CD4-positive, CD25-positive, alpha-beta regulatory T cell (primary cell): ENCODE data around the gene SEH1L. TPM values are rescaled to one million over a fixed set of nuclear protein-coding genes. Genes with fewer than 3 reads are reported as not detected.
A peak's percentile ranks its signal among the peaks of the same experiment; 100 is the strongest.

Experiments used
- ATAC-seq, 2 donors: fragments of 150-1000 bp; cut with Tn5 transposase; one replicate each; pipeline ENCODE4 v1.10.0; 2021; ENCODE audit warnings: low read depth in 2 of 2, moderate number of reproducible peaks in 2 of 2, moderate library complexity in 1 of 2
- DNase-seq, 3 donors: peaks; one replicate each; pipeline versions ENCODE4 v3.0.0 to v3.0.0-alpha.2; 2012 to 2022; ENCODE audit warnings: mixed read lengths in 1 of 3
- H3K27ac ChIP-seq: one replicate; pipeline ENCODE4 v1.7.0; 2013; ENCODE audit warnings: mild to moderate bottlenecking, low read length; ENCODE audit not compliant: insufficient read depth, poor library complexity, severe bottlenecking
- H3K27me3 ChIP-seq: one replicate; pipeline ENCODE4 v1.7.0; 2013; ENCODE audit warnings: low read length; ENCODE audit not compliant: control insufficient read depth, insufficient read depth
- H3K36me3 ChIP-seq: one replicate; pipeline ENCODE4 v1.7.0; 2013; ENCODE audit warnings: mild to moderate bottlenecking, low read length, moderate library complexity; ENCODE audit not compliant: control insufficient read depth, insufficient read depth
- H3K4me1 ChIP-seq: 2 replicates; pipeline ENCODE4 v1.7.0; 2013; ENCODE audit warnings: mild to moderate bottlenecking, low read length; ENCODE audit not compliant: insufficient read depth, control insufficient read depth, poor library complexity, severe bottlenecking
- H3K4me3 ChIP-seq: one replicate; pipeline ENCODE4 v1.7.0; 2013; ENCODE audit warnings: low read depth, mild to moderate bottlenecking, low read length, moderate library complexity
- H3K9me3 ChIP-seq, 2 experiments: 1 replicate in 1 of 2; 2 replicates in 1 of 2; pipeline ENCODE4 v1.7.0; 2013; ENCODE audit warnings: low read length in 2 of 2, mild to moderate bottlenecking in 1 of 2, moderate library complexity in 1 of 2; ENCODE audit not compliant: control insufficient read depth in 2 of 2
- H3K27ac Mint-ChIP-seq, 3 donors: one replicate each; pipeline ENCODE4 v1.8.0; 2020 to 2022; ENCODE audit warnings: mild to moderate bottlenecking in 3 of 3, mixed read lengths in 3 of 3, moderate library complexity in 2 of 3
- H3K27me3 Mint-ChIP-seq: one replicate; pipeline ENCODE4 v1.8.0; 2022; ENCODE audit warnings: mild to moderate bottlenecking, mixed read lengths
- H3K36me3 Mint-ChIP-seq: one replicate; pipeline ENCODE4 v1.8.0; 2020; ENCODE audit warnings: mixed read lengths
- H3K4me1 Mint-ChIP-seq, 4 donors: one replicate each; pipeline ENCODE4 v1.8.0; 2020 to 2022; ENCODE audit warnings: mixed read lengths in 4 of 4, mild to moderate bottlenecking in 1 of 4
- H3K4me3 Mint-ChIP-seq, 4 donors: one replicate each; pipeline ENCODE4 v1.8.0; 2020 to 2022; ENCODE audit warnings: mild to moderate bottlenecking in 4 of 4, mixed read lengths in 4 of 4, moderate library complexity in 3 of 4
- H3K9me3 Mint-ChIP-seq, 7 donors: one replicate each; pipeline ENCODE4 v1.8.0; 2020 to 2022; ENCODE audit warnings: mixed read lengths in 7 of 7, mild to moderate bottlenecking in 3 of 7, moderate library complexity in 2 of 7
- polyA plus RNA-seq, 4 donors: library from polyadenylated mRNA; unstranded; fragments of 300-500 nt; fragmentation: Illumina TruSeq; gene quantifications; one replicate each; pipeline ENCODE4 v1.2.3, GENCODE V29; 2021
- total RNA-seq: library from RNA; stranded (reverse); gene quantifications from one replicate; pipeline ENCODE4 v1.2.3, GENCODE V29; 2022

SEH1L gene
- total and polyA plus RNA-seq, 5 donors from 2014 or later, result 22.0 to 33.1 (median 26.2) TPM

- no peak overlapping the region for H3K27ac ChIP-seq
- Mint-ChIP-seq H3K36me3 (peaks cover 6% of the 10 kb centered on the region), H3K4me3 (peak overlapping the region; percentile 18 to 80 (median 72)), H3K27ac (peak overlapping the region in 1 of 3 donors; percentile 36), H3K4me1 (peaks cover 0 to 9% (median 4%) of the 10 kb centered on the region in 4 donors), H3K9me3 (peaks cover 0 to 10% (median 4%) of the 10 kb centered on the region in 7 donors), H3K27me3 (peaks cover 28% of the 10 kb centered on the region)
- no peaks in the 10 kb centered on the region for H3K36me3 ChIP-seq
- peaks cover 0 to 2% of the 10 kb centered on the region in 2 experiments for H3K9me3 ChIP-seq
- H3K4me1 ChIP-seq, result peaks cover 10% of the 10 kb centered on the region
- DNase-seq (peak in 2 of 3 donors; percentile 40 to 79), ATAC-seq (peak; percentile 81 to 86)
- no peak overlapping the region for H3K4me3 ChIP-seq
- peaks cover 8% of the 10 kb centered on the region for H3K27me3 ChIP-seq
Measured at GRCh38 chr18:12911025-12911928, 36.5 kb upstream of the SEH1L start.

- DNase-seq (no peak), ATAC-seq (no peak)
- H3K9me3 Mint-ChIP-seq, result peaks cover 0 to 10% (median 4%) of the 10 kb centered on the region in 7 donors
- peaks cover 0 to 9% (median 4%) of the 10 kb centered on the region in 4 donors for H3K4me1 Mint-ChIP-seq
- Histone ChIP-seq H3K36me3 (no peaks in the 10 kb centered on the region), H3K27me3 (peaks cover 8% of the 10 kb centered on the region), H3K27ac (no peak overlapping the region), H3K4me3 (no peak overlapping the region), H3K9me3 (peaks cover 0 to 2% of the 10 kb centered on the region in 2 experiments), H3K4me1 (peaks cover 10% of the 10 kb centered on the region)
- H3K36me3 Mint-ChIP-seq, result peaks cover 6% of the 10 kb centered on the region
- no peak overlapping the region for H3K27ac Mint-ChIP-seq
- H3K4me3 Mint-ChIP-seq, result peak overlapping the region in 2 of 4 donors; percentile 52 to 76
- peaks cover 27% of the 10 kb centered on the region for H3K27me3 Mint-ChIP-seq
Measured at GRCh38 chr18:12911929-12912703, 35.7 kb upstream of the SEH1L start.

- Histone ChIP-seq H3K9me3 (no peaks in the 10 kb centered on the region), H3K4me1 (peaks cover 7% of the 10 kb centered on the region), H3K27ac (no peak overlapping the region), H3K27me3 (peaks cover 3% of the 10 kb centered on the region), H3K36me3 (no peaks in the 10 kb centered on the region), H3K4me3 (peak overlapping the region; percentile 37)
- Mint-ChIP-seq H3K4me3 (peak overlapping the region in 3 of 4 donors; percentile 11 to 64 (median 36)), H3K9me3 (no peaks in the 10 kb centered on the region), H3K27ac (peak overlapping the region in 2 of 3 donors; percentile 43 to 71), H3K27me3 (peaks cover 11% of the 10 kb centered on the region), H3K36me3 (no peaks in the 10 kb centered on the region), H3K4me1 (peaks cover 0 to 6% (median 2%) of the 10 kb centered on the region in 4 donors)
- DNase-seq (peak in 1 of 3 donors; percentile 51), ATAC-seq (peak; percentile 42 to 52)
Measured at GRCh38 chr18:12921178-12921577, 26.6 kb upstream of the SEH1L start.

GRCh38 chr18:12922266-12922665, 25.5 kb upstream of the SEH1L start:
- H3K27me3 ChIP-seq, result peaks cover 3% of the 10 kb centered on the region
- Mint-ChIP-seq H3K9me3 (no peaks in the 10 kb centered on the region), H3K4me3 (no peak overlapping the region), H3K36me3 (no peaks in the 10 kb centered on the region), H3K4me1 (peaks cover 0 to 6% (median 2%) of the 10 kb centered on the region in 4 donors), H3K27me3 (peaks cover 11% of the 10 kb centered on the region), H3K27ac (no peak overlapping the region)
- ATAC-seq, result no peak
- H3K27ac ChIP-seq, result no peak overlapping the region
- no peak overlapping the region for H3K4me3 ChIP-seq
- peaks cover 7% of the 10 kb centered on the region for H3K4me1 ChIP-seq
- no peaks in the 10 kb centered on the region for H3K9me3 ChIP-seq
- no peaks in the 10 kb centered on the region for H3K36me3 ChIP-seq
- no peak for DNase-seq

DNA sequence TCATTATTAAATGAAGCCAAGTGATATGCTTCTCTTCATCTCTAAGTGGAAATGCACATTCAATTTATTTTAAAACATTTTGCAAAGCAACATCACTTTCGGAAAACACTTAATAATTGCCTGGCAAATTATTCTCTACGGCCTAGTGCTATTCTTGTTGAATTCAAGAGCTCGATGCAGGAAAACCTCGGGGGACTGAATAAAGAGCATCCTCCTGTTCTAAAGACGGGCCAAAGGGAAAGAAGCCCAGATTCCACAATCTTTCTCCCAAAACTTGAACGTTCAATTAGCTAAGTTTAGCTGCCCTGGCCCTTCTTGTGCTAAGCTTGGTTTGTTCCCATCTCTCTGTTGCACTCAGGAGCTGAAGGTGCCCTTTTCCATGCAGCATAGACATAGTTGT, 23.2 kb upstream of the SEH1L start:
- Mint-ChIP-seq H3K4me1 (peaks cover 0 to 6% (median 2%) of the 10 kb centered on the region in 4 donors), H3K27me3 (peaks cover 11% of the 10 kb centered on the region), H3K36me3 (no peaks in the 10 kb centered on the region), H3K27ac (no peak overlapping the region), H3K4me3 (no peak overlapping the region), H3K9me3 (no peaks in the 10 kb centered on the region)
- ATAC-seq (no peak), DNase-seq (no peak)
- H3K4me1 ChIP-seq, result peaks cover 7% of the 10 kb centered on the region
- no peak overlapping the region for H3K4me3 ChIP-seq
- no peaks in the 10 kb centered on the region for H3K9me3 ChIP-seq
- no peaks in the 10 kb centered on the region for H3K36me3 ChIP-seq
- no peak overlapping the region for H3K27ac ChIP-seq
- peaks cover 3% of the 10 kb centered on the region for H3K27me3 ChIP-seq

DNA sequence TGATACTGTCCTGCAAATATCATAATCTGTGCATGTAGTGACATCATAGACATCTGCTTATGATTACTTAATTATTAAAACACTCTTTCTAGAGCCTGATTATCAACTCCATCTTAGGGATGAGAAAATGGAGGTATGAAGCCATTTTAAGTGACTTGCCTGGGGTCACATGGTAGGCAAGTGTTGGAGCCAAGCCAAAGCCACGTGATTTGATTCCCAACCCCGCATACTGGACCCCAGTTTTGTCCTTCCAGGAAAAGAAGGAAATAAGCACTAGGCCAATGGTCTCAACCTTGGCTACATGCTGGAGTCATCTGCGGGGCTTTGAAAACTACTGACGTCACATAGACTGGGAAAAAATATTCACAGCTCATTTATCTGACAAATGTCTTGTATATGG, 19.6 kb upstream of the SEH1L start:
- no peak overlapping the region for H3K4me3 Mint-ChIP-seq
- no peak overlapping the region for H3K27ac ChIP-seq
- H3K27ac Mint-ChIP-seq, result no peak overlapping the region
- no peaks in the 10 kb centered on the region for H3K9me3 ChIP-seq
- no peak overlapping the region for H3K4me3 ChIP-seq
- no peaks in the 10 kb centered on the region for H3K9me3 Mint-ChIP-seq
- H3K27me3 ChIP-seq, result no peaks in the 10 kb centered on the region
- H3K36me3 Mint-ChIP-seq, result no peaks in the 10 kb centered on the region
- no peak for ATAC-seq
- peaks cover 11% of the 10 kb centered on the region for H3K27me3 Mint-ChIP-seq
- DNase-seq, result no peak
- no peaks in the 10 kb centered on the region for H3K4me1 Mint-ChIP-seq
- H3K4me1 ChIP-seq, result no peaks in the 10 kb centered on the region
- H3K36me3 ChIP-seq, result no peaks in the 10 kb centered on the region

GRCh38 chr18:12928641-12929040, 19.2 kb upstream of the SEH1L start:
- DNase-seq (no peak), ATAC-seq (no peak)
- H3K27ac Mint-ChIP-seq, result peak overlapping the region in 1 of 3 donors; percentile 34
- no peak overlapping the region for H3K4me3 Mint-ChIP-seq
- Histone ChIP-seq H3K4me3 (no peak overlapping the region), H3K4me1 (no peaks in the 10 kb centered on the region), H3K9me3 (no peaks in the 10 kb centered on the region), H3K27ac (no peak overlapping the region), H3K27me3 (no peaks in the 10 kb centered on the region), H3K36me3 (no peaks in the 10 kb centered on the region)
- no peaks in the 10 kb centered on the region for H3K9me3 Mint-ChIP-seq
- H3K36me3 Mint-ChIP-seq, result no peaks in the 10 kb centered on the region
- H3K27me3 Mint-ChIP-seq, result peaks cover 11% of the 10 kb centered on the region
- H3K4me1 Mint-ChIP-seq, result no peaks in the 10 kb centered on the region
